Measurements from ENCODE around the gene SDK1. TPM values are rescaled to one million over a fixed set of nuclear protein-coding genes. Genes with fewer than 3 reads are reported as not detected.

Gene SDK1
- total and polyA plus RNA-seq, 2 donors (not counting 3 experiments of a cell fraction or from before 2014, with no cell fraction given) = 1.6 to 3.9 TPM

DNA sequence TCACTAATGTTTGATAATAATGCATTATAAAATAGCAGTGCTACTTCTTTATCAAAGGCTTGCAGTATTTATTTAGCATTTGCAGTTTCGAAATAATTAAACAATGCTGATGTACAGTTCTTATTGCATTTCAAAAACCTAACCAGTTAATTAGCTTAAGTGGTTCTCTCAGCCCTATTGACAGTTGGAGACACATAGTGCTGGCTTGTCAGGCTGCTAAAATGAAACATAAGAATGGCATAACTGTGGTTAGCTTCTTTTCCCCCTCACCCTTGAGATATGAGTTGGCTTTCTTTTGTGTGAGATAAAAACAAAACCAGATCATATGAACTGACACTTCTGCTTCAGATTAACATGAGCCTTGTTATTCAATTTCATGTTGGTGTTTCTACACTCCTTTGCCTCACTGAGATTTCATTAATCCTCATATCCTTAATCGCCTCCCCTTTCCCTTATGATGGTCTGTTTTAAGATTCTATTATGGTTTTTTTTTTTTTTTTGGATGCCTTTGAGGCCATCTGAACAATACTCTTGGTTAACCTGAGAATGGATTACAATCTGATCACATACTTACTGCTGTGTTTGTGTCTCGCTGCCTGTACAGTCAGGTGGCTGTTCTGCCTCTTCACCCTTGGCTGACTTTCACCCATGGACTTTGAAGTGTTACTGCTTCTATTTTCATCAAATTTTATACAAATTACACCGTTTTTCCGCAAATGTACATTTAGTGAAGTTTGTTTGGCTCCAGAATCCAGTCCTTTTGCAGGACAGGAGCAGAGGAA, 108.0 kb downstream of the SDK1 start:
- no peak for FAIRE-seq

More for the DNA sequence above, 108.0 kb downstream of the SDK1 start:
- no peak for DNase-seq (ENCODE audit: low read depth, low spot score)
- Histone ChIP-seq H3K79me2 (ENCODE audit: control insufficient read depth, insufficient read depth, low read length) (no peaks in the 10 kb centered on the region), H3K36me3 (ENCODE audit: control insufficient read depth in 2 of 2, extremely low read depth in 1 of 2, insufficient read depth in 2 of 2, low read length in 2 of 2) (no peaks in the 10 kb centered on the region), H3K9me3 (replicated peaks; ENCODE audit: control insufficient read depth, insufficient read depth, low read length) (no peaks in the 10 kb centered on the region), H3K9me1 (replicated peaks; ENCODE audit: control insufficient read depth, extremely low read depth, insufficient read depth, low read length) (no peaks in the 10 kb centered on the region), H3K9ac (replicated peaks; ENCODE audit: extremely low read depth, insufficient read depth, low read length) (no peak overlapping the region), H3K27ac (ENCODE audit: insufficient read depth, low read depth, low read length) (no peak overlapping the region), H2AFZ (ENCODE audit: low read depth, low read length) (no peak overlapping the region), H3K4me3 (replicated peaks in 1 of 3; ENCODE audit: insufficient read depth in 1 of 3, low read depth in 1 of 3, low read length in 3 of 3) (no peak overlapping the region), H4K20me1 (replicated peaks; ENCODE audit: control insufficient read depth, extremely low read depth, insufficient read depth, low read length) (no peaks in the 10 kb centered on the region), H3K4me1 (ENCODE audit: control insufficient read depth, extremely low read depth, insufficient read depth, low read length) (no peaks in the 10 kb centered on the region), H3K4me2 (ENCODE audit: insufficient read depth, low read length) (no peak overlapping the region), H3K27me3 (ENCODE audit: control insufficient read depth in 2 of 2, insufficient read depth in 2 of 2, low read length in 2 of 2) (no peaks in the 10 kb centered on the region)
- intact Hi-C loops (cut with micrococcal nuclease) (no loop called here), dilution Hi-C loops (cut with MboI; ENCODE audit: extremely low pct_ligation_motif_present, low sequenced_read_pairs) (no loop called here)
- CTCF ChIA-PET = interaction anchor here (1.4 kb wide), 1 partner anchor 9 kb away, joined by 3 read pairs; no protein-coding TSS in a partner anchor
- BruUV-seq (replicated peaks) = no TSS peak
- POLR2A ChIA-PET = no interaction called here
- no peak for TF ChIP-seq POLR2AphosphoS5 (IDR thresholded peaks at IDR 0.05; ENCODE audit: insufficient read depth, low read depth, low read length)
- TF ChIP-seq GATA2 (IDR thresholded peaks at IDR 0.05; ENCODE audit: insufficient read depth, insufficient read length, low read depth, low read length) = no peak
- no peak for TF ChIP-seq POLR2A (IDR thresholded peaks at IDR 0.05; ENCODE audit: low read depth, low read length)
- no peak for TF ChIP-seq EZH2 (IDR thresholded peaks at IDR 0.05; ENCODE audit: borderline replicate concordance, low read depth, low read length, severe bottlenecking)
- TF ChIP-seq, protein P1, sequence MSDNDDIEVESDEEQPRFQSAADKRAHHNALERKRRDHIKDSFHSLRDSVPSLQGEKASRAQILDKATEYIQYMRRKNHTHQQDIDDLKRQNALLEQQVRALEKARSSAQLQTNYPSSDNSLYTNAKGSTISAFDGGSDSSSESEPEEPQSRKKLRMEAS (IDR thresholded peaks at IDR 0.05; ENCODE audit: insufficient read depth, insufficient read length) = no peak
- no peak for TF ChIP-seq MYC (IDR thresholded peaks at IDR 0.05; ENCODE audit: low read depth, low read length)
- TF ChIP-seq CTCF (IDR thresholded peaks at IDR 0.05; ENCODE audit: extremely low read depth in 1 of 2, insufficient read depth in 1 of 2, low read depth in 1 of 2, low read length in 2 of 2) = no peak
- no peak for TF ChIP-seq JUN (IDR thresholded peaks at IDR 0.05; ENCODE audit: borderline replicate concordance, insufficient read depth, insufficient read length, low read depth)
- no peak for TF ChIP-seq FOS (IDR thresholded peaks at IDR 0.05; ENCODE audit: borderline replicate concordance, insufficient read depth, low read length)

All from endothelial cell of umbilical vein (primary cell).